NT2/D1 (cell line): ENCODE measurements around the gene ZSCAN31.

Experiments used
- SUZ12 ChIP-seq: IDR thresholded peaks from 2 replicates; pipeline ENCODE4 v1.6.1; 2011; ENCODE audit not compliant: insufficient read length, insufficient read depth; ENCODE audit errors: extremely low read depth
- YY1 ChIP-seq: IDR thresholded peaks from 2 replicates; pipeline ENCODE4 v1.6.1; 2011; ENCODE audit not compliant: insufficient read length, insufficient read depth
- ZNF274 ChIP-seq: IDR thresholded peaks from 2 replicates; pipeline ENCODE4 v1.6.1; 2011; ENCODE audit warnings: mild to moderate bottlenecking, low read depth, low read length

DNA sequence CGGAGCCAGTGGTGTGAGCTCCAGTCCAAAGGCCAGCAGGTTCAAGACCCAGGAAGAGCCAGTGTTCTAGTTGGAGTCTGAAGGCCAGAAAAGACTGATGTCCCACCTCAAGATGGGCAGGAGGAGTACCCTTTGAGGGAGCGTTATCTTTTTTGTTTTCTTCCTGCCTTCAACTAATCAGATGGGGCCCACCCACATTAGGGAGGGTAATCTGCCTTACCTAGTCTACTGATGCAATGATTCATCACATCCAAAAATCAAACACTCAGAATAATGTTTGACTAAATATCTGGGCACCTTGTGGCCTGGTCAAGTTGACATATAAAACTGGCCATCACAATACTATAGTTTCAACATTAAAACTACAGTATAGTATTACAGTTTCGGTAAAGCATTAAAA is 33.5 kb upstream of the ZSCAN31 start:
- TF ChIP-seq ZNF274: no peak
- no peak for TF ChIP-seq SUZ12
- TF ChIP-seq YY1: no peak
